NCI-H1417 (cell line): Measurements from ENCODE around the gene NOB1.
"Not testable (repeated sequence)": the region's sequence is repeated elsewhere in the genome, so short reads cannot be mapped to it uniquely, and the experiment has no call there.

Experiments used
- DNase-seq, 3 experiments: peaks; one replicate each; lab custom pipeline; 2025; lab: John Stamatoyannopoulos, UW

The NOB1 gene

DNA sequence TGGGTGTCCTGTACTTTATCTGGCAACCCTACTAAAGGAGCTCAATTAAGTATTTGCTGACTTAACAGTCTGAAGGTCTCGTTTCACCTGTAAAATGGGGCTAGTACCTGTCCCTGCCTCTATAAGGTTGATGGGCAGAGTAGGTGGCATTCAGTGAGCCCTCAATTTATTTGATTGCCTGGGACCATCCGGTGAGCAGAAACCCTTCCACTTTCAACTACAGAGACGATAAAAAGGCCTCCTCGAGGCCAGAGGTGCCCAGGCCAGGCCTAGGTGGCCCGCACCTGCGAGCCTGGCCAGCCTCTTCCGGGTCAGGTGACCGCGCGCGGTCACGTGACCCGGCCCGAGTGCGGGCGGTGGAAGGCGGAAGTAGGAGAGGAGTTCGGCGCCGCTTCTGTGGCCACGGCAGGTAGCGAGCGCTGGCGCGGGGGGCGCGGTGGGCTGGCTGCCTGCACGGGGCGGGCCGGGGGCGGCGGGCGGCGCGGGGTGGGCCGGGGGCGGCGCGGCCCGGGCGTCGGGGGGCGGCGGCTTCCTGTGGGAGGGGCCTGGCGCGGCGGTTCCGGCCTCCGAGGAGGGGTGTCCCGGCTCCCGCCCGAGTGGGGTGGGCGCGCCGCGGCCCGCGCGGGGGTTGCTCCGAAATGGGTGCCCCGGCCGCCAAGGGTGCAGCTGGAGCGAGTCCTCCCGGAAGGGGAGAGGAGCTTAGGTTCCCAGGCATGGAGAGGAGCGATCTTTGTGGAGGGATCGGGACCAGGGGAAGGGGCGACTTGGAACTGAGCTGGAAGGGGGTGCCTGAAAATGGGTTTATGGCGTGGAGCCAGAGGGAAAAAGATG is 7.5 kb upstream of the NOB1 start, which contains the start of gene WWP2:
WWP2 (plus strand) TSS at position 350 of the 831 bp plus-strand sequence. CDS start 24,679 bp downstream, outside the sequence.
- peak; percentile 73 to 85 (median 82) for DNase-seq

DNA sequence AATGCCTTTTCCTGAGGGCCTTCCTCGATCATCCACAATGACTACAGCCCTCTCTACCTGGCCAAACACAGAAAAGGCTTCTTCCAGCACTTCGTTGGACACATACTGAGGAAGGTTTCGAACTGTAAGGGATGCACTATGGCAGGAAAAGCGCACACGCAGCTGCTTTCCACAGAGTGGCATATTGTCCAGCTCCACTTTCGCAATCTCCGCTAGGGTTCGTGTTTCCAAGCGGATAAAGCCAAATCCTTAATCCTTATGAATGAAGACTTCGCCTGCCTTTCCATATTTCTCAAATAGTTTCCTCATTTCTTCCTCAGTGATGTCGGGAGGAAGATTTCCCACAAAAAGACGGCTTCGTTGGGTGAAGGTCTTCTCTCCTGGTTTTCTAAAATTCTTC is 2.6 kb upstream of the NOB1 start:
- not testable (repeated sequence) for DNase-seq

DNA sequence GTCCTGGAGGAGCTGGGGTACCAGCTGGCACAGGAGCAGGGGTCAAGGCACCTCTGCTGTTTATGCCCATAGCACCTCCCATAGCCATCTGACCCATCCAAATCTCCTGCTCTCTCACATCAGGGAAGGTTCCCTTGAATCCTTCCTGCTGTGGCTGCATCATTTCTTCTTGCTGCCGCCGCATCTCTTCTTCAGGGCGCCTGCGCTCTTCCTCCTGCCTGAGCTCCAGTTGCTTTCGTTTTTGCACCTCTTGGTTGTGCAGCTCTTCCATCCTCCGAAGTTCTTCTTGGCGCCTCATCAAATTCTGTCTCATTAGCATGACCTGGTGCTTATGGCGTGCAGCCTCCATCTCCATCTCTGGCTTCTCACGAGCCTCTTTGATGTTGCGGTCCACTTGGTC is 2.0 kb upstream of the NOB1 start:
- DNase-seq = no peak

DNA sequence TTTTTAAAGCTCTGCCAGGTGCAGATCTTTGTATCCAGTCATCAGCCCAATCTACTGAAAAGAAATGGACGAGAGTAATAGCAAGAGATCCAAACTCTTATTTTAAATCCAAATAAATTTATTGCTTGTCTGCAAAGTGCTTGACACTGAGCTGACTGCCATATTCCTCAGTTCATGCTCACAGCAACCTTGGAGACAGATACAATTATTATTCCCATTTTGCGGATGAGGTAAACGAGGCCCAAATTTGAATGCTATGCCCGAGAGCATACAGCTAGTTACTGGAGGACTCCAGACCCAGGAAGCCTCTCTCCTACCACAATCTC is 620 bp downstream of the NOB1 start:
- no peak for DNase-seq

DNA sequence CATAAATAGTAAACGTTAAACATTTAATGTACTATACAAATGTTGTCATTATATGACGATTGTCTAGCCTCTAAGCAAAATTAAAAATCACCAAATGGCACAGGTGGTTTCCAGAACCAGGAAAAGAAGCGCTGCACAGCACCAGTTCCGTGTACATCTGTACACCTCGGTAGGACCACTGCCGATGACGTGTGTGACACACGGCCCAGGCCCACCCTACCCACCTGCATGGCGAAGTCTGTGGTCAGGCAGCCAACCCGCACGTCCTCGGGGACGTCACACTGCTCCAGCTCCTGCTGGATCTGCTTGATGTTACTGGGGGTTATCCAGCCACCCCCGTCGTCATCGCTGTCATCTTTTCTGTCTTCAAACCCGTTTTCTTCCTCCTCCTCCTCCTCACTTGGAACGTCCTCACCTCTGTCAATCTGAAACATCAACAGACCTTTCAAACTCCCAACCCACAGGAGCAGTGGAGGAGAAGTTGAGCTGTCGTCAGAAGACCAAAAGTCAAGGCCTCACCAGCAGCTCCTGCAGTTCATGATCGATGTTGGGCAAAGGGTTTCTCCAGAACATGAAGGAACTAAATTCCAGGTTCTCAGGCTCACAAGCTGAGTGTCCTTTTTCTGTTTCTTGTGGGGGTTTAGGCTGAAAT is 5.9 kb downstream of the NOB1 start:
- no peak for DNase-seq

DNA sequence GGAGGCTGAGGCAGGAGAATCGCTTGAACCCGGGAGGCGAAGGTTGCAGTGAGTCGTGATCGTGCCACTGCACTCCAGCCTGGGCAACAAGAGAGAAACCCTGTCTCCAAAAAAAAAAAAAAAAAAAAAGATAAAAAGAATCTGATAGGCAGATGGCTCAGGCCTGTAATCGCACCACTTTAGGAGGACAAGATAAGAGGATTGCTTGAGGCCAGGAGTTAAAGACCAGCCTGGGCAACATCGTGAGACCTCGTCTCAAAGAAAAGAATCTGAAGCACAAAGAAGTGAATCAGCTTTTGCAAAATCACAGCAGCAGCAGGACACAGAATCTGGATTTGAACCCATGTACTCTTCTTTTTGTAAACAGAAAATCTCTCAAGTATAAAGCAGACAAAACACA is 7.6 kb downstream of the NOB1 start:
- no peak for DNase-seq

DNA sequence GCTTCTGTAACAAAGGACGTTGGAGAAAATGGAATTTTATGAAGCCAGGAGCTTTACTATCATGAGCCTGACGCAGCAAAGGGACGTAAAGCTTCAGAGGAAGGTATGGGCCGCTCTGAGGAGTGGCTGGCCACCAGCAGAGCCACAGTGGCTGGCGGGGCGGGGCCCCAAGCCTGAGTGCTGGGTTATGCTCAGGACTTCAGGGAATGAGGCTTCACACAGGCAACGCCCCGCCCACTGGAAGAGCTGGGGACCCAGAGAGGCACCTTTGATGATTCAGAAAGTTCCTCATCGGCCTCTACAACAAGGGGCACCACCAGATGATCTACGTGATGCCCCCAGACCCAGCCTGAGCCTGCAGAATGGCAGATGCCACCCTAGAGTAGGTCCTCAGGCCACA is 8.8 kb downstream of the NOB1 start:
- DNase-seq = no peak

DNA sequence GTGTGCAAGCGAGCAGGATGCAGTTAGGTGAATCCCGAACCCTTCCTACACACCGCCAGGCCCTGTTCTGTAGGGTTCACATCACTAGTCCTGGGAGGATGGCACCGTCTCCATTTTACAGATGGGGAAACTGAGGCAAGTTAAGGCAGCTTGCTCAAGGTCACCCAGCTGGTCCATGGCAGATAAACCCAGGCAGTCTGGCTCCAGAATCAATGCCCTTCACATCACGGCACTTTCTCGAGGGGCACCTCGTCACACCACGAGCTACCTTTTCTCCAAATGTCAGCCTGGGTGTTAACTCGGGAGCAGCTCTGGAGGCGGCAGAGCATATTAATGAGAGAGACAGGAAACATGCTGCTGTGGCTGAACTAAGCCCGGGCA is 9.5 kb downstream of the NOB1 start:
- no peak for DNase-seq

DNA sequence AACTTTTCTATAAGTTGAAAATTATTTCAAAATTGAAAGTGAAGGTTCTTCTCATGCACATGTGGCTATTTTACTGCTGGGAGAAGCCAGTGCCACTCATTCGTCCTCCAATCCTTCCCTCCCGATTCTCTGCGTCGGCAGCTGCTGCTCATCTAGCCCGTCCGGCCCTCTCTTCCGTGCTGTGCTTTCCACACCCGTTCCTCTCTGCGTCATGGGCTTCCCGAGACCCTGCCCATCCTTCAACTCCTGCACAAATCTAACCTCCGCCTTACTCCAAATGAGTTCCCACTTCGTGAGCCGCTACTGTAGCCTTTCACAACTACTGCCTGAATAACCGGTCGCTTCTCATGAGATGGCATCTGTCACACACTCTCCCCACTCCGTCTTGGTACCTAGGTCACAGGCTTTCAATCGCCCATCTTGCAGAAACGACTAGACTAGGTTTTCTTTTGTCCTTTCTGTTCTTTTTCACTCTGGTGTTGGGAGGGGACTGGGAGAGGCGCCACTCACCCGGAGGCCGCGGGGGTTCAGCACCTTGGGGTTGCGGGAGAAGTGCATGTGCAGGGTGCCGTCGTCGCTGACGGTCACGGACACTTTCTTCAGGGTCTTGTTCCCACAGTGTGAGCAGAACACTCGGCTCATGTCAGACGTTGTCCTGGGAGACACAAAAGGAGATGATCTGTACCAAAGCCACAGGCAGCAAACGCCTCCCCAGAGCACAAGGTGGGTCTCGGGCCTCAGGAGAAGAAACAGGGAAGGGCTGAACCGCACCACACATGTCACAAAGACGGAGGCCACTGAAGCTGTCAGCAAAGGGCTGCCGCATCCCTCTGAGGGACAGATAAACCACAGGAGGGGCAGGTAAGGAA is 10.1 kb downstream of the NOB1 start:
- DNase-seq = no peak

DNA sequence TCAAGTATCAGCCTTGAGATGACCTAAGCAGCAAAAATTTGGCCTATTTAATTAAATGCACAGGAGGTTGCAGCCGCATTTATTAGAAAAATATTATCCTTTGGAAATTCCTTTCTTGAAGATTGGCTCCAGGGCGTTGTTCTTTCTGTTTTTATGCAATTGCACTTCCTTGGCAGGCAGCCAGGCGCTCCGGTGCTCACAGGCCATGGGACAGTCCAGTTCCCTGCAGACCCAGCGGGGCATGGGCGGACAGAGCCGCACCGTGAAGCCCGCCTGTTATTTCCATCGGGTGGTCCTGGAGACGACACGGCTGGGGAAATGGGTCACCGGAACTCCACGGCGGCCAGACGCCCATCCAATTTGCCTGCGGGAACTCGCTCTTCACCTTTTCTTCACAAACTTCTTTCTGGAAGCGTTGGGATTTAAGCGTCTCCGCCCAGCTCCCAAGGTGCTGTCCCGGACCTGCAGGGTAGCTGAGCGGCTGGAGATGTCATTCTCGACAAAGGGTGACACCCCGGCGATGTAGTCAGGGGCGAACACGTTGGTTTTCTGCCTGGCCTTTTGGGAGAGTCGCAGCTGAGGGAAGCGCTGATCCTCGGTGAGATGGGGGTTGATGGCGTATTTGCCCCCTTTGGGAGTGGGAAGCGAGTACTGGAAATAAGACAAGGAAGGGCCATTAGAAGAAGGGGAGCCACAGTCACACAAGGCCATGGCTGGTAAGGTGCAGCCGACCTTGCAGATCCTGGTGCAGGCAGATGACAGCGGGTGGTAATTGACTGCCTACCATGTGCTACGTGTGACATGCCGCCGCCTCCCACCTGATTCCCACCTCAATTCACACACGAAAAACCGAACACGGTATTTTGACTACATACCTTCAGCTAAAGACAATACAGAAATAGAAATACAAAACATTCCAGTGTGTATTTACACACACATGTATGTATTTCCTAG is 12.5 kb downstream of the NOB1 start:
- no peak for DNase-seq

DNA sequence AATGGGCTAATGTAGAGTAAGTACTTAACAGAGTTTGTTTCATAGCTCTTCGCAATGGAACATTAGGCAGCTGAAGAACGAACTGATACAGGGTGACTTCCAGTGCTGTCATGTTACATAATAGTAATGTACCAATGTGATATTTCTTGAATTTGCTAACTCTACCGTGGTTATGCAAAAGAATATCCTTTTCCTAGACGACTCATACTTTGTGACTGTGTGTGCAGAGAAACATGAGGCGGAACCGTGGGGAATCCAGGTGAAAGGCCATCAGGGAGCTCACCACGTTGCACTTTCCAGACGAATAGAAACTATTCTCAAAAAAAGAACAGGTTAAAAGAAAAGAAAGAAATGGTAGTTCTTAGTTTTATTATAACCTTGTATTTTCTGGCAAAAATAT is 13.2 kb downstream of the NOB1 start:
- no peak for DNase-seq

DNA sequence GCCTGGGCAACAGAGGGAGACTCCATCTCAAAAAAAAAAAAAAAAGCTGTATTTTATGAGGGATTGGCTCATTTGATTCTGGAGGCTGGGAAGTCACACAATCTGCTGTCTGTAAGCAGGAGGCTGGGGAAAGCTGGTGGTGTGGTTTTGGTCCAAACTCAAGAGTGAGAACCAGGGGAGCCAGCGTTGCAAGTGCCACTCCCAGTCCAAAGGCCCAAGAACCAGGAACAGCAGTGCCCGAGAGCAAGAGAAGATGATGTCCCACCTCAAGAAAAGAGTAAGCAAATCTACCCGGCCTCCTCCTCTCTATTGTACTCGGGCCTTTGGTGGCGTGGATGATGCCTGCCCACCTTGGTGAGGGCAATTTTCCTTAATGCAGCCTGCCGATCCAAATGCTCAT is 22.6 kb downstream of the NOB1 start:
- DNase-seq = no peak

DNA sequence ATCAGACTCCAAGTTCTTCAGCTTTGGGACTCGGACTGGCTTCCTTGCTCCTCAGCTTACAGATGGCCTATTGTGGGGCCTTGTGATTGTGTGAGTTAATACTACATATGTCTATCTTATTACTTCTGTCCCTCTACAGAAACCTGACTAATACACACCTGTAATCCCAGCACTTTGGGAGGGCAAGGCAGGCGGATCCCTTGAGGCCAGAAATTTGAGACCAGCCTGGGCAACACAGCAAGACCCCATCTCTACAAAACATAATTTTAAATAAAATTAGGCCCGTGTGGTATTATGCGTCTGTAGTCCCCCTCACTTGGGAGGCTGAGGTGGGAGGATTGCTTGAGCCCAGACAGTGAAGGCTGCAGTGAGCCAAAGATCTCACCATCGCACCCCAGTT is 23.4 kb downstream of the NOB1 start:
- DNase-seq = not testable (repeated sequence)

DNA sequence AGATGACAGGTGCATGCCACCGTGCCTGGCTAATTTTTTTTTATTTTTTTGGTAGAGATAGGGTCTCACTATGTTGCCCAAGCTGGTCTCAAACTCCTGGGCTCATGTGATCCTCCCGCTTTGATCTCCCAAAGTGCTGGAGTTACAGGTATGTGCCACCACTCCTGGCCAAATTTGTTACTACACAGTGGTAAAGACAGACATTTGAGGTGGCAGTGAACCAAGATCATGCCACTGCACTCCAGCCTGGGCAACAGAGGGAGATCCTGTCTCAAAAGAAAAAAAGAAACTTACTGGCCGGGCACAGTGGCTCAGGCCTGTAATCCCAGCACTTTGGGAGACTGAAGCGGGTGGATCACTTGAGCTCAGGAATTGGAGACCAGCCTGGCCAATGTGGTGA is 25.7 kb downstream of the NOB1 start:
- not testable (repeated sequence) for DNase-seq

DNA sequence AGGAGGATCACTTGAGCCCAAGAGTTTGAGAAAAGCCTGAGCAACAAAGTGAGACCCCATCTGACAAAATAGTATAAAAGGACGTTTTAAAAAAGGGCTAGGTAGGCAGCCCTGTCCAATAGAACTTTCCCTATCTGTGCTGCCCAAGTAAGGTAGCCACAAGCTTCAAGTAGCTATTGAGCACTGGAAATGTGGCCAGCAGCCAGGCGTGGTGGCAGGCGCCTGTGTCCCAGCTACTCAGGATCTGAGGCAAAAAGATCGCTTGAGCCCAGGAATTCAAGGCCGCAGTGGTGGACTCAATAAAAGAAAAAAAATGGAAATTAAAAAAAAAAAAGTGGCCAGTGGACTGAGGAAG is 26.8 kb downstream of the NOB1 start:
- DNase-seq = peak in 2 of 3 experiments; percentile 45 to 68

DNA sequence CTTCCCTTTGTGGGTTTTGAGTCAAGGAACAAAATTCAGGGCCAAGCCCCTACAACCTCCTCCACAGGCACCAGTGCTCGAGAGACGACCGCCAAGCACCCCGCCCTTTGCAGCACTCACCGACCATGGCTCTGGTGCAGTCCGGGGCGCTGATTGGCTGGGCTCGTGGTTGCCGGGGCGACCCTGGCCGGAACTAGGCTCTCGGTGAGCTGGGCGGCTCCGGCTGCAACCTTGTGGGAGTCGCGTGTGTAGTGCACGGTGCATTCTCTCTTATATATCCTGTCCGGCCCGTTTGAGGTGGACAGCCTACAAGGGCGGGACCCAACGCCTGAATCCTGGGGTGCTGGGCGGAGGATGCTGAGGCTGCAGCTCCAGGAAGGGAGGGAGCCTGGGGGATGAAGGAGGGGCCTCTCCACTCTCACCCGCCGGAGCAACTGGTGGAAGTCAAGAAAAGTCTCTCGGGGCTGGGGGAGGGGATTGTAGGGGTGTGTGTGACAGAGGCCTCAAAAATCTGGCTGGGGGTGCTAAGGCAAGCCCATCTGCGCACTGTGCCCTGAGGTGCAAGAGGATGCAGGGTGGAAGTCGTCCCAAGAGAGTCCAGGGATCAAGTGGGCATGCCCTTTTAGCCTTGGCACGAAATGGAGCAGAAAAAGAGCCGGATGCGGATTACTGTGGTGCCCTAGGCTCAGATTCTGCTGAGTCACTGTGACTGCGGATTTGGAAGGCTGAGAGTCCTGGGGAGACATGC is 28.2 kb downstream of the NOB1 start, which contains the start of gene NQO1:
NQO1 (minus strand) TSS at position 248 of the 748 bp plus-strand sequence; CDS start at position 127, 121 bp downstream.
- DNase-seq = peak; percentile 81 to 97 (median 91)

DNA sequence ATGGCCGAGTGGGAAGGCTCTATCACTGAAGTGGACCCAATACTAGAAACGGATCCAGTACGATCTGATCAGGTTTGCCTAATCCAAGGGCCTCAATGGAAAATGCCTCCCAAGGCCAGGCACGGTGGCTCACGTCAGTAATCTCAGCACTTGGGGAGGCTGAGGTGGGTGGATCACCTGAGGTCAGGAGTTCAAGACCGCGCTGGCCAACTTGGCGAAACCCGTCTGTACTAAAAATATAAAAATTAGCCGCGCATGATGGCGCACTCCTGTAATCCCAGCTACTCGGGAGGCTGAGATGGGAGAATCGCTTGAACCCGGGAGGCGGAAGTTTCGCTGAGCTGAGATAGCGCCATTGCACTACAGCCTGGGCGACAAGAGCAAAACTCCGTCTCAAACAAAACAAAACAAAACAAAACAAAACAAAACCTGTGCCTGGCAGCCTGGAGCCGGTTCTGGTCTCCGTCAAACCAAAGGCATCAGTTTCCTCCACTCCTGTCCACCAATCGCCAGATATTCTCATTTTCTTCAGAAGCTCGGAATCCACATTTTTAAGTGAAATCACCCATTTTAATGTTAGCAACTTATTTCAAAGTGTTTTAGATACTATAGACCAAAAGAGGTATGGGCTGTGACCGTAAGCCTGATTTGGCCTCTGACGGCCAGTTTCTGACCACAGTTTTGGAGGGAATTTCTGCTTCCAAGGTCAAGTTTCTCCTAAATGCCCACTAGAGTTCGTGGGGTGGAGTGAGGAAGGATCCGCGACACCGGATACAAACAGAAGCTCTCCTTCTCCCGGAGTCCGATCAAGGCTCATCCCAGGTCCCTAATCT is 29.0 kb downstream of the NOB1 start:
- DNase-seq = peak in 2 of 3 experiments; percentile 16 to 48

DNA sequence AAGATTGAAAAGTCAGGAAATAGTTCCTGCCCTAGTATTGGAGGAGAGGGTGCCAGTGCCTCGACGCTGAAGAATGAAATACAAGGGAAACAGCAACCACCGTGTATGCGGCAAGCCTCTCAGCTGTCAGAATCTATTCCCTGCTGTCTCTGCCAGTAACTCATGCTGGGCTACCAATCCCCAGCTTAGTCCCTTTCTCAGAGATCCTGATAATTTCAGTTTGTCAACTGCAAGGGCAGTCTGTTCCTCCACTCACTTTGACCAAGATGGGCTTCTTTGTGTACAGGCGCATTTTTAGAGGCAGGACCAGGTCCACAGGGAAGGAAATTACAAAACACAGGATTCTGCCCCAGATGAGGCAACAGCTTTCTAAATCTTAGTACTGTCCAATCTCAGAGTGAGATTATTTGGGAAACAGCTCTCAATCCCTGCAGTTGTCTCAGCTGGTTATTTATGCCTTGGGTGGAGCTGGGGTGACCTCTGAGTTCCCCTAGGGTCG is 29.7 kb downstream of the NOB1 start:
- DNase-seq = no peak

DNA sequence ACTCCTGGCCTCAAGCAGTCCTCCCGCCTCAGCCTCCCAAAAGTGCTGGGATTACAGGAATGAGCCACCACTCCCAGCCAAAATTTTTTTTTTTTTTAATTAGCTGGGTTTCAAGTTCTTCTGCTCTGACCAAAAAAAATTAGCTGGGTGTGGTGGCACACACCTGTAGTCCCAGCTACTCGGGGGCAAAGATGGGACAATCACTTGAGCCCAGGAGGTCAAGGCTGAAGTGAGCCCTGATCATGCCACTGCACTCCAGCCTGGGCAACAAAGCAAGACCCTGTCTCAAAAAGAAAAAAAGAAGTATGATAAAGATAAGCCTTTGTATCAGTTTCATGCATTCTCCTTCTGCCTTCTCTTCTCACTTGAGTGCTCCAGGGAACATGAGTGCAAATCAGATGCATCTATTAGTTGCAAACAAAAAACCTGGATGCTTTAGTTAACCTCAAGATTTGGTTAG is 30.3 kb downstream of the NOB1 start:
- no peak for DNase-seq
